HL-60/S4 (cell line): ENCODE measurements around the gene NPIPB2.
"Not testable (repeated sequence)": the region's sequence is repeated elsewhere in the genome, so short reads cannot be mapped to it uniquely, and the experiment has no call there.

ENCODE experiments used
- in situ Hi-C: fragments of 300-500 bp; cut with MboI; formaldehyde crosslinking; loops from 2 replicates; pipeline ENCODE4 v1.14.3; 2022; ENCODE audit warnings: low sequenced_read_pairs

Gene NPIPB2

GRCh38 chr16:11941945-11942344 is at the start of gene NPIPB2:
NPIPB2 (minus strand) TSS chr16:11942045; CDS start chr16:11942045, 0 bp downstream.
- in situ Hi-C loops = not testable (repeated sequence)

- in situ Hi-C loops = no loop called here
These were observed 49.0 kb upstream of the NPIPB2 start for GRCh38 chr16:11990702-11991390.

- in situ Hi-C loops = no loop called here
These were observed 46.6 kb upstream of the NPIPB2 start for GRCh38 chr16:11988258-11988978.

- in situ Hi-C loops = no loop called here
These were observed 44.7 kb upstream of the NPIPB2 start for GRCh38 chr16:11986521-11987057.

GRCh38 chr16:11985250-11985649 is 43.4 kb upstream of the NPIPB2 start:
- in situ Hi-C loops = no loop called here

GRCh38 chr16:11980136-11980844 is 38.4 kb upstream of the NPIPB2 start:
- in situ Hi-C loops = no loop called here

- in situ Hi-C loops = no loop called here
These were observed 37.3 kb upstream of the NPIPB2 start for GRCh38 chr16:11979013-11979672.

- in situ Hi-C loops = no loop called here
These were observed 36.2 kb upstream of the NPIPB2 start for GRCh38 chr16:11978080-11978479.

GRCh38 chr16:11977376-11978041 is 35.7 kb upstream of the NPIPB2 start:
- in situ Hi-C loops = no loop called here

GRCh38 chr16:11976850-11977375 is 35.1 kb upstream of the NPIPB2 start:
- in situ Hi-C loops = no loop called here

- in situ Hi-C loops = no loop called here
These were observed 31.2 kb upstream of the NPIPB2 start for GRCh38 chr16:11973070-11973469.

GRCh38 chr16:11972128-11972527 is 30.3 kb upstream of the NPIPB2 start:
- in situ Hi-C loops = no loop called here

- in situ Hi-C loops = not testable (repeated sequence)
These were observed 28.4 kb upstream of the NPIPB2 start for GRCh38 chr16:11970292-11970691.

- in situ Hi-C loops = no loop called here
These were observed 26.7 kb upstream of the NPIPB2 start for GRCh38 chr16:11968577-11968976.

GRCh38 chr16:11967195-11967911 is 25.5 kb upstream of the NPIPB2 start:
- in situ Hi-C loops = no loop called here

- in situ Hi-C loops = no loop called here
These were observed 24.3 kb upstream of the NPIPB2 start for GRCh38 chr16:11966173-11966572.

GRCh38 chr16:11964761-11965551 is 23.1 kb upstream of the NPIPB2 start, which contains the start of gene TNFRSF17:
TNFRSF17 (plus strand) TSS chr16:11965210; CDS start chr16:11965325, 115 bp downstream.
- in situ Hi-C loops = no loop called here

GRCh38 chr16:11963706-11964105 is 21.9 kb upstream of the NPIPB2 start:
- in situ Hi-C loops = no loop called here

- in situ Hi-C loops = not testable (repeated sequence)
These were observed 21.1 kb upstream of the NPIPB2 start for GRCh38 chr16:11962978-11963377.
